Panc1 (cell line): Measurements from ENCODE around the gene BACH2. TPM values are rescaled to one million over a fixed set of nuclear protein-coding genes. Genes with fewer than 3 reads are reported as not detected.

ENCODE experiments used
- ATAC-seq: fragments of 200-7000 bp; cut with Tn5 transposase; 2 replicates; pipeline ENCODE4 v1.9.1; 2020; ENCODE audit warnings: mild to moderate bottlenecking, moderate library complexity
- BruUV-seq: library from RNA; stranded (reverse); fragments of 400-500 nt; replicated peaks from 2 replicates; lab custom pipeline; 2021; lab: Mats Ljungman, UMichigan
- CTCF ChIA-PET: fragments of 300-600 bp; sonication (Branson Sonifier 250); formaldehyde crosslinking; loops from one replicate; lab custom pipeline; 2022; ENCODE audit warnings: antibody characterized with exemption; lab: Charles Lee
- POLR2A ChIA-PET: fragments of 300-600 bp; sonication (Branson Sonifier 250); formaldehyde crosslinking; loops from one replicate; lab custom pipeline; 2022; ENCODE audit warnings: antibody characterized with exemption; lab: Charles Lee
- DNase-seq: peaks from one replicate; pipeline ENCODE4 v3.0.0-alpha.2; 2010; ENCODE audit warnings: low read depth, low spot score
- H3K27ac ChIP-seq: 2 replicates; pipeline ENCODE4 v1.5.1; 2011; ENCODE audit warnings: mild to moderate bottlenecking, low read length, inconsistent platforms
- H3K27me3 ChIP-seq: fragments of 200-500 bp; sonication (Bioruptor generic); 2 replicates; pipeline ENCODE4 v1.6.0; 2014; ENCODE audit warnings: low read length, inconsistent platforms; ENCODE audit not compliant: control insufficient read depth, insufficient read depth
- H3K36me3 ChIP-seq: fragments of 200-500 bp; sonication (Bioruptor generic); 2 replicates; pipeline ENCODE4 v1.5.1; 2014; ENCODE audit warnings: inconsistent platforms, mild to moderate bottlenecking, low read length, moderate library complexity; ENCODE audit not compliant: control insufficient read depth, insufficient read depth
- H3K4me1 ChIP-seq: 2 replicates; pipeline ENCODE4 v1.5.1; 2011; ENCODE audit warnings: inconsistent platforms, mild to moderate bottlenecking, low read length, moderate library complexity; ENCODE audit not compliant: control insufficient read depth, insufficient read depth
- H3K4me3 ChIP-seq, 2 experiments: 2 replicates each; pipeline ENCODE4 v1.5.1; 2011 to 2012; ENCODE audit warnings: low read depth in 2 of 2, low read length in 2 of 2, mild to moderate bottlenecking in 2 of 2, inconsistent platforms in 1 of 2, moderate library complexity in 1 of 2
- H3K9me3 ChIP-seq: fragments of 200-500 bp; sonication (Bioruptor generic); 2 replicates; pipeline ENCODE4 v1.5.1; 2014; ENCODE audit warnings: low read depth, mild to moderate bottlenecking, inconsistent platforms, low read length, moderate library complexity; ENCODE audit not compliant: control insufficient read depth, insufficient read depth
- CTCF ChIP-seq: fragments of 450-650 bp; IDR thresholded peaks from 2 replicates; pipeline ENCODE4 v1.5.1; 2017; ENCODE audit warnings: mild to moderate bottlenecking
- POLR2AphosphoS5 ChIP-seq: IDR thresholded peaks from 2 replicates; pipeline ENCODE4 v1.6.1; 2012; ENCODE audit warnings: mild to moderate bottlenecking, low read depth, low read length, moderate library complexity
- REST ChIP-seq, 2 experiments: IDR thresholded peaks; 2 replicates each; pipeline ENCODE4 v1.6.1; 2011 to 2012; ENCODE audit warnings: low read depth in 2 of 2, control low read depth in 1 of 2, low read length in 1 of 2, mild to moderate bottlenecking in 1 of 2, moderate library complexity in 1 of 2; ENCODE audit not compliant: insufficient read depth in 1 of 2
- SIN3A ChIP-seq: IDR thresholded peaks from 2 replicates; pipeline ENCODE4 v1.6.1; 2012; ENCODE audit warnings: low read depth, mild to moderate bottlenecking, low read length, moderate library complexity, borderline replicate concordance; ENCODE audit not compliant: insufficient read depth
- TCF7L2 ChIP-seq: IDR thresholded peaks from 2 replicates; pipeline ENCODE4 v1.6.1; 2011; ENCODE audit warnings: mild to moderate bottlenecking, low read depth, low read length, inconsistent platforms
- in situ Hi-C: cut with HindIII; loops from 2 replicates; pipeline ENCODE4 v1.10.0; 2016; ENCODE audit warnings: low sequenced_read_pairs, low pct_unique_long_range_greater_than_20kb
- intact Hi-C: fragments of 100-400 bp; cut with micrococcal nuclease; formaldehyde crosslinking; loops from one replicate; pipeline ENCODE4 v1.10.0; 2022; ENCODE audit not compliant: unreplicated experiment
- total RNA-seq: library from RNA; stranded (reverse); gene quantifications from one replicate; pipeline ENCODE4 v1.2.1, GENCODE V29; 2021; ENCODE audit not compliant: unreplicated experiment

The BACH2 gene
- total RNA-seq, 1 experiment from 2014 or later, result 1.6 TPM

- H3K4me3 ChIP-seq, result no peak overlapping the region
- H3K9me3 ChIP-seq, result no peaks in the 10 kb centered on the region
- CTCF ChIA-PET, result no interaction called here
- no peak overlapping the region for H3K27ac ChIP-seq
- no peaks in the 10 kb centered on the region for H3K27me3 ChIP-seq
- no peaks in the 10 kb centered on the region for H3K36me3 ChIP-seq
- ATAC-seq (no peak), DNase-seq (no peak)
- TF ChIP-seq SIN3A (no peak), POLR2AphosphoS5 (no peak), REST (IDR thresholded peaks at IDR 0.05; ENCODE audit: insufficient read depth in 1 of 2, low read depth in 2 of 2, low read length in 1 of 2) (no peak), TCF7L2 (no peak), CTCF (no peak)
- BruUV-seq, result no TSS peak
- in situ Hi-C loops (no loop called here), intact Hi-C loops (no loop called here)
- H3K4me1 ChIP-seq, result peaks cover 10% of the 10 kb centered on the region; the same call in 1 of the 2 replicates
- POLR2A ChIA-PET, result no interaction called here
These were observed 72.4 kb downstream of the BACH2 start for GRCh38 chr6:90224196-90224595.

DNA sequence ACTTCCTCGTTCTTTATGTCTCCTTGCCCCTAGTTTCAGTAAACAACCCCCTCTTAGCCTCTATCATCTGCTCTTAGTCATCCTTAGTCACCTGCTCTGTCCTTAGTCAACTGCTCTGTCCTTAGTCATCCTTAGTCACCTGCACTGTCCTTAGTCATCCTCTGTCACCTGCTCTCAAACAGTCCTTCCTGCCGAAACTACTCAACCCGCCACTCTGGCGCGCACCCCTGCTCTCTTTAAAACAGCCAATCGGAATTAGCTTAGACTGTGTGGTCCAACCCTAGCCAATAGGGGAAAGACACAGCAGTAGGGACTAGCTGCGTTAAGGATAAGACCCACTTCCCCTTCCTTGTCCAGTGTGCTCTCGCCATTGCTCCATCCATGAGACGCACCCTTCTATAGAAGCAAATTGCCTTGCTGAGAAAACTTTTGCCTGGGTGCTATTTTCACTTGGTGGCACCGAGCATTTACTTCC is 73.9 kb downstream of the BACH2 start:
- ATAC-seq (no peak), DNase-seq (no peak)
- ChIA-PET CTCF (no interaction called here), POLR2A (no interaction called here)
- intact Hi-C loops, result no loop called here
- no peaks in the 10 kb centered on the region for H3K9me3 ChIP-seq
- no TSS peak for BruUV-seq
- no peak overlapping the region for H3K4me3 ChIP-seq
- TF ChIP-seq SIN3A (no peak), TCF7L2 (no peak), REST (IDR thresholded peaks at IDR 0.05; ENCODE audit: insufficient read depth in 1 of 2, low read depth in 2 of 2, low read length in 1 of 2) (no peak), CTCF (no peak), POLR2AphosphoS5 (no peak)
- peaks cover 24% of the 10 kb centered on the region for H3K4me1 ChIP-seq
- H3K27ac ChIP-seq, result no peak overlapping the region
- in situ Hi-C loops, result no loop called here
- no peaks in the 10 kb centered on the region for H3K36me3 ChIP-seq
- no peaks in the 10 kb centered on the region for H3K27me3 ChIP-seq
